Measurements from ENCODE around the gene PCGF3.

PCGF3 gene

GRCh38 chr4:659851-660250 lies 45.8 kb upstream of the PCGF3 start:
- no peak for DNase-seq (ENCODE audit: extremely low read depth, low read depth)
- no peak for TF ChIP-seq CTCF (IDR thresholded peaks at IDR 0.05; ENCODE audit: low read depth, low read length)

GRCh38 chr4:660401-660800 lies 45.2 kb upstream of the PCGF3 start:
- TF ChIP-seq CTCF (IDR thresholded peaks at IDR 0.05; ENCODE audit: low read depth, low read length), result no peak
- DNase-seq (ENCODE audit: extremely low read depth, low read depth), result no peak

GRCh38 chr4:661231-661630 lies 44.4 kb upstream of the PCGF3 start:
- no peak for DNase-seq (ENCODE audit: extremely low read depth, low read depth)
- no peak for TF ChIP-seq CTCF (IDR thresholded peaks at IDR 0.05; ENCODE audit: low read depth, low read length)

- DNase-seq (ENCODE audit: extremely low read depth, low read depth), result no peak
- no peak for TF ChIP-seq CTCF (IDR thresholded peaks at IDR 0.05; ENCODE audit: low read depth, low read length)
These were observed 43.5 kb upstream of the PCGF3 start for GRCh38 chr4:661881-662761.

GRCh38 chr4:663046-663437 lies 42.6 kb upstream of the PCGF3 start:
- no peak for DNase-seq (ENCODE audit: extremely low read depth, low read depth)

GRCh38 chr4:663438-664428 lies 41.9 kb upstream of the PCGF3 start:
- no peak for DNase-seq (ENCODE audit: extremely low read depth, low read depth)

More at GRCh38 chr4:663046-663437, 42.6 kb upstream of the PCGF3 start:
- no peak for TF ChIP-seq CTCF (IDR thresholded peaks at IDR 0.05; ENCODE audit: low read depth, low read length)

More at GRCh38 chr4:663438-664428, 41.9 kb upstream of the PCGF3 start:
- TF ChIP-seq CTCF (IDR thresholded peaks at IDR 0.05; ENCODE audit: low read depth, low read length), result no peak

All from AG09319 (cell line).